Ureter (tissue), 1 donor: ENCODE data around the gene PDGFRA. TPM values are rescaled to one million over a fixed set of nuclear protein-coding genes. Genes with fewer than 3 reads are reported as not detected.

ENCODE experiments used
- DNase-seq: peaks from one replicate; pipeline ENCODE4 v3.0.0-alpha.2; 2020; ENCODE audit warnings: low spot score
- total RNA-seq: library from RNA; stranded (reverse); gene quantifications from one replicate; pipeline ENCODE4 v1.2.4, GENCODE V29; 2023
- donor health status: DM: yes; HTN: yes; CAD: no.

PDGFRA gene
- total RNA-seq, 1 donor from 2014 or later, result 96.5 TPM

DNA sequence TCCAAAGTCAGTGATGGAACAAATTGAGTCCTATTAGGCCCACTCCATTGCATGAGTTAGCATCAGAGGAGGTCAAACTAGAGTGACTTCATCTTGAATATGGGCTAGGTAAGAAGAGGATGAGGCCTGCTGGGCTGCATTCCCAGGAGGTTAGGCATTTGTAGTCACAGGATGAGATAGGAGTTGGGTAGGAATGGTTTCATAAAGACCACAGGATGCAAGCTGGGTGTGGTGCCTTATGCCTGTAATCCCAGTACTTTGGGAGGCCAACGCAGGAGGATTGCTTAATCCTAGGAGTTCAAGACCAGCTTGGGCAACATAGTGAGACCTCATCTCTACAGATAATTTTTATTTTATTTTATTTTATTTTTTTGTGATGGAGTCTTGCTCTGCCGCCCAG is 26.8 kb downstream of the PDGFRA start:
- DNase-seq, result no peak

DNA sequence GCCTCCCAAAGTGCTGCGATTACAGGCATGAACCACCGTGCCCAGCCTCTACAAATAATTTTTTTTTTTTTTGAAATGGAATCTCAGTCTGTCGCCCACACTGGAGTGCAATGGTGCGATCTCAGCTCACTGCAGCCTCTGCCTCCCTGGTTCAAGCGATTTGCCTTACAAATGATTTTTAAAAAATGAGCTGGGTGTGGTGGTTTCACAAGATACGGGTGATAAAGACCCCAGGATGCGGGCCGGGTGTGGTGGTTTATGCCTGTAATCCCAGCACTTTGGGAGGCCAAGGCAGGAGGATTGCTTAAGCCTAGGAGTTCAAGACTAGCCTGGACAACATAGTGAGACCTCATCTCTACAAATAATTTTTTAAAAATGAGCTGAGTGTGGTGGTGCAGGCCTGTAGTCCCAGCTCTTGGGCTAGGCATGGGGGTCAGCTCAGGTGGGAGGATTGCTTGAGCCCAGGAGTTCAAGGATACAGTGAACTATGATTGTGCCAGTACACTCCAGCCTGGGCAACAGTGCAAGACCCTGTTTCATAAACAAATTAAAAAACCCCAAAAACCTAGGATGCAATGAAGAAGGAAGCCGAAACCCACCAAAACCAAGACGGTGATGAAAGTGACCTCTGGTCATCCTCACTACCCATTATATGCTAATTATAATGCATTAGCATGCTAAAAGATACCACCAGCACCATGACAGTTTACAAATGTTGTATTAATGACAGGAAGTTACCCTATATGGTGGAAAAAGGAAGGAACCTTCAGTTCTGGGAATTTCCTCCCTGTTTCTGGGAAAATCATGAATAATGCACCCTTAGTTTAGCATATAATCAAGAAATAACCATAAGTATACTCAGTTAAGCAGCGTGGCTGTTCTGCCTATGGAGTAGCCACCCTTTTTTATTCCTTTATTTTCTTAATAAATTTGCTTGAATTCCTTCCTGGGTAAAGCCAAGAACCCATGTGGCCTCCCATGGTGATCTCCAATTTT is 27.7 kb downstream of the PDGFRA start:
- DNase-seq, result no peak

DNA sequence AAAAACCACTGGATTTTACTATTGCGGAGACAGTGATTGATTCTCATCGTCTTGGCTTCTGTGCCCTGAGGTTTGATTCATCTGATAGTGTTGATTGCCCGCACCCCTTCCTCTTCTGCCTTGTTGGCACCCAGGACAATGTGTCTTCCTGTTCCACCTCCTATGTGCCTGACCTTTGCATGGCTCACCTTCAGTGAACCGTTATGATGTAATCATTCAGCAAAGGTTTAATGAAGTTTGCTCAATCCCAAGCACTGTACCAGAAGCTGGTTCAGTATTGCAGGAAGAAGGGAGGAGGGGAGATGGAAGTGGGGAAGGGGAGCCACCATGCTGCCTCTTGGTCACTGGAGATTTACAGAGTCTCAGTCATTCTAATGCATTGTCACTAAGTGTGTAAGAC is 36.3 kb downstream of the PDGFRA start:
- DNase-seq, result no peak

DNA sequence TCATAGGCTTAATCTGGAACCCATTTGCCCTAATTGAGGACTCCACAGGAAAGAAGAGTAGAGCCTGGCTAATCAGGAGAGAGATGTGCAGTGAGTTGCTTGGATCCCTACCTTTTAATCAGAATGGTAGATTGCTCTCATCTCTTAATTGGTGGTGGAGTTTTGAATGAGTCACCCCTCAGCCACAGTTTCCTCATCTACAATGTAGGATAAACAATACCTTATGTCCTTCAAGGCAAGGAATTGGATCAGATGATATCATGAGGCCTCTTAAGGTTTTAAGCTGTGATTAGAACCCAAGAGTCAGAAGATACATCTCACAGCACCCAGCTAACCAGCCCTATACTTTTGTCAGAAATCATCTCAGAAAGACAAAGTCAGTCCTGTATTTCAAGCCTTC is 39.1 kb downstream of the PDGFRA start:
- DNase-seq, result no peak

DNA sequence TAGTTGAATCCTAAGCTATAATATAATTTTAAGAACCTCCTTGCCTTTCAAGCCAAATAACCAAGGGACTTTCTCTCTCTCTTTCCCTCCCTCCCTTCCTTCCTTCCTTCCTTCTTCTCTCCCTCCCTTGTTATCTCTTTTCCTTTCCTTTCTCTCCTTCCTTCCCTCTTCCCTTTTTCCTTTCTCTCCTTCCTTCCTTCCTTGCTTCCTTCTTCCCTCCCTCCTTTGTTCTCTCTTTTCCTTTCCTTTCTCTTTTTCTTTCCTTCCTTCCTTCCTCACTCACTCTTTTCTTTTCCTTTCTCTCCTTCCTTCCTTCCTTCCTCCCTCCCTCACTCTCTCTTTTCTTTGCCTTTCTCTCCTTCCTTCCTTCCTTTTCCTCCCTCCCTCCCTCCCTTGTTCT is 42.4 kb downstream of the PDGFRA start:
- no peak for DNase-seq

DNA sequence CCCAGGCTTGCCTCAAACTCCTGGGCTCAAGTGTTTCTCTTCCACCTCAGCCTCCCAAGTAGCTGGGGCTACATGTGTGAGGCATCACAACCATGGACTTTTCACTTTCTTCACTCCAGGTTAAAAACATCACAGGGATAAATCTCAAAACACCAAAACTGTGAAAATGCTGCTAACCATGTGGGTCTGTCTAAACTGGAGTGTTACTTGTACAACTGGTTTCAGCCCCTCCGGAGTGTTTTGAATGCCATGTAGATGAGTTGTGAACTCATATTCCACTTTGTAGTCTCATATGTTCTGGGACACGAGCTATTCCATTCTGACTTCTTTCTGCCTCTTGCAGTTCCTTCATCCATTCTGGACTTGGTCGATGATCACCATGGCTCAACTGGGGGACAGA is 43.0 kb downstream of the PDGFRA start:
- DNase-seq, result no peak

DNA sequence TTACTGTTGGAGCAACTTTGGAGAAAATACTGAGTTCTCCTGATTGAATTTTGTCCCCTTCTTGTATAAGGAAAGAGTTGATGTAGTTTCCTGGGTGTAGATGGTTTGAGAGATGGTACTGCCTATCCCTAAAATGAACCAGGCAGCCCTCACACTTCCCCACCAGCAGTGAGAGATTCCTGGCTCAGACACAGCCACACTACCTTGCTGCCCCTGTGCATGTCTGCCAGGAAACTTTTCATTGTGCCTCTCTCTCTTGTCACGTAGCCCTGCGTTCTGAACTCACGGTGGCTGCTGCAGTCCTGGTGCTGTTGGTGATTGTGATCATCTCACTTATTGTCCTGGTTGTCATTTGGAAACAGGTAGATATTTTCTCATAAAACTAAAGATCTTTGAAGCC is 45.2 kb downstream of the PDGFRA start:
- DNase-seq, result no peak

DNA sequence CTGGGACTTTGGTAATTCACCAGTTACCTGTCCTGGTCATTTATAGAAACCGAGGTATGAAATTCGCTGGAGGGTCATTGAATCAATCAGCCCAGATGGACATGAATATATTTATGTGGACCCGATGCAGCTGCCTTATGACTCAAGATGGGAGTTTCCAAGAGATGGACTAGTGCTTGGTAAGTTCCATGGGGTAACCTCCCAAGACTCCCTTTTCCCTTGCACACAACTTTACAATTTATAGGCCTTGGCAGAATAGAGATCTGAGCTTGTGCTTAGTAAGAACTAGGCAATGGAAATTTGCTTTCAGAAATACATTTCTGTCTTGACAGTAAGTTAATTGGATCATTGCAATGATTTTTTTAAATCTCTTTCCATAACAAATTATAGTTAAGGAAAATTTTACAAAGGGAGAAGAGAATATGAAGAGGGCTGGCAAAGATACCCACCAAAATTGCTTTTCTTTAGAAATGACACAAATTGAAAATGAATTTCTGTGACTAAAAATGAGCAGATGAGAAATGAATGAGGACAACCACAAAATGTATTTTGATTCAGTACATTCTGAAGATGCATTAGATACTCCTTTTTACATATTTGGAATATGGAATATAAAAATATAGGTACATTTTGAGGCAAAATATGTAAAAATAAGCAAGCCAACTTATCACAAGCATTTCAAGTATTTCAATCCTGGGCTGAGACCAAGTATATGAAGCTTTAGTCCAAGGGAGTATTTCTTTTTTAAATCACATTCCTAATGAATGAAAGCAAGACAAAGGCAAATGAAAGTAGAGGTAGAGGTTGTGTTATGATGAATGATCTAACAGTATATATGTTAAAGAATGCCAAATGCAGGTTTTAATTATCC is 45.9 kb downstream of the PDGFRA start:
- no peak for DNase-seq

DNA sequence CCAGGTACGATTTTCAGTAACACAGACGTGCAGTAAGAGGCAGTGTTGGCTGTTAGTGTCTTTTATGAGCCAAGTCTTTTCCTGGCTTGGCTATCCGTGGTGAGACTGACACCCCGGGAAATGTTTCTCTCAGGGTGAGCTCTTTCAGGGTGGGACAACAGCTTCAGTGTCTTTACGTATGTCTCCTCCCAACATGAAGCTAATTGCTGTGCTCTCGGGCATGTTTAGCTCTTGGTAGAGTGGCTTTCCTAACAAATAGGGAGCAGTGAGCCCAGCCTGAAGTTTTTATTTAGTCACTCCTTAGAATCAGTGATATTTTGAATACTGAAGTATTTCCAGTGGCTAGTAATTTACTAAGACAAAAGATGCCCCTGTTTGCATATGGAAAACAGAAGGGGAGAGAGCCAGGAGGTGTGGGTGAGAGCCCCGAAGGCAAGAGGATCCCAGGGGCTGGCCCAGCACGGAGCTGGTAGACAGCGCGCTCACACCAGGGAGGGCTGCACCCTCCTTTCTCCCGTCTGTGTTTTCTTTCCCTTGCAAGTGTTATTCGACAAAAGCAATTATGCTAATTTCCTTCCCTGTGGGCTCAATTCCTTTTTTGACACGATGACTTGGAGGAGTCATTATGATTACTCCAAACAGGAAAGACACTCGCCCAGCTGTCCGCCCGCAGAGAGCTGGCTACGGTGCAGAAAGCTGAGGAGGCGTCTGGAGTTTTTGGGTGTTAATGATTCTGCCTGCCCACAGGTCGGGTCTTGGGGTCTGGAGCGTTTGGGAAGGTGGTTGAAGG is 47.7 kb downstream of the PDGFRA start:
- DNase-seq, result no peak

DNA sequence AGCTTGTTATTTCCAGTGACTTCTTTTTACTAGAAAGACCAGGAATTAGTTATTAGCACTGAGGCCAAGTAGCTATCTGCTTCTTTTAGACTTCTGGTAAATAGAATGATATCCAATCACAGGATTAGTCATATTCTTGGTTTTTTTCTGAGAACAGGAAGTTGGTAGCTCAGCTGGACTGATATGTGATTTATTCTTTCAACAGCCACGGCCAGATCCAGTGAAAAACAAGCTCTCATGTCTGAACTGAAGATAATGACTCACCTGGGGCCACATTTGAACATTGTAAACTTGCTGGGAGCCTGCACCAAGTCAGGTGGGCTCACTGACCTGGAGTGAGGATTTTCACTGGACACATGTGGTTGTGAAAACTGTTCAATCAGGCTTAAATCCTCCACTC is 48.6 kb downstream of the PDGFRA start:
- peak; percentile 55 for DNase-seq

DNA sequence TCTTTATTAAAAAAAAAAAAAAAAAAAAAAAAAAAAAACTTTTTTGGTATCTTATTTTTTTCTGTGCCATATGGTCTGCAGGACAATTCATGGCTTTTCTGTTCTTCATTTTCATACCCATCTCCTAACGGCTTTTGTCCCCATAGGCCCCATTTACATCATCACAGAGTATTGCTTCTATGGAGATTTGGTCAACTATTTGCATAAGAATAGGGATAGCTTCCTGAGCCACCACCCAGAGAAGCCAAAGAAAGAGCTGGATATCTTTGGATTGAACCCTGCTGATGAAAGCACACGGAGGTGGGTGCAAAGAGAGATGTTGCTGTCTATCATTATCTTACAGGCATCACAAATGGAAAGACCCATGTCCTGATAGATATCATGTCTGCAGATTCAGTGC is 49.1 kb downstream of the PDGFRA start:
- no peak for DNase-seq

DNA sequence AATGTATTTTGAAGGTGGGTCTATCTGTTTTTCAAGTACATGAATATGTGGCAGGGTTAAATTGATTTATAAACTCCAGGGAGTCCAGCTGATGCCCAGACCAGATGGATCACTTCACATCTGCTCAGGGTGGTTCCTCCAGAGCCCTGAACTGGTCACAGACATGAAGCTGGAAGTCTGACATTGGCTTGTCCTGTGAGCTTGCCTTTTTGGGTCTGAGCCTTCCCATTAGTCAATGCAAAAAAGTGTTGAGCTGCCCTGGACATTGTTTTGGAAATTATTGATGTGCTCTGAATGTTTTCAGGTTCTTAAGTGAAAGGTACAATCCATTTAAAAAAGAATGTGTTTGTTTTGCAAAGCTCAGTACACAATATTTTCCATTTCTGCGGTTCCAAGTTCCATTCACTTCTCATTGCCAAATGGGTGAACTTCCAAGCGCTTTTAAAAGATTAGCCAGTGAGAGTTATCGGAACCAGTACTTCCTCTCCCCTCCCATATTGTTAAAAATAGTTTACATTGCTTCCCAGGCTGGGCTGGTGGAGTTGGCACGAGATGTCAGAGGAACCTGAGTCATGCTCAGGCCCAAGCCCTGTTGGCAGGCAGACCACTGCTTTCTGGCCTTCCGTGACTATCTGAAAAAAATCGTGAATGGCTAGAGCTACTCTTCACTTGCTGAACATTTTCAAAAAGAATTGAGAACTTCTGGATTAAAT is 52.1 kb downstream of the PDGFRA start:
- DNase-seq, result peak; percentile 84

DNA sequence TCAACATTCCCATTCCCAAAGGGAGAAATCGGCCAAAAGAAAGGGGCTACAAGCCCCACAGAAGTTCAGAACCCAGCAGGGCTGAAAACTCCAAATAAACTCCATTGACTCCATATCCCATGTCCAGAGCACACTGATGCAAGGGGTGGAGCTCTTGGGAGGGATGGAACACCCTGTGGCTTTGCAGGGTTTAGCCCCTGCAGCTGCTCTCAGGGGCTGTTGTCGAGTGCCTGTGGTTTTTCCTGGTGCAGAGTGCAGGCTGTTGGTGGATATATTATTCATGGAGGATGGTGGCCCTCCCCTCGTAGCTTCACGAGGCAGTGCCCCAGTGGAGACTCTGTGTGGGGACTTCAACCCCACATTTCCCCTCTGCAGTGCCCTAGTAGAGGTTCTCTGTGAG is 53.7 kb downstream of the PDGFRA start:
- DNase-seq, result no peak

DNA sequence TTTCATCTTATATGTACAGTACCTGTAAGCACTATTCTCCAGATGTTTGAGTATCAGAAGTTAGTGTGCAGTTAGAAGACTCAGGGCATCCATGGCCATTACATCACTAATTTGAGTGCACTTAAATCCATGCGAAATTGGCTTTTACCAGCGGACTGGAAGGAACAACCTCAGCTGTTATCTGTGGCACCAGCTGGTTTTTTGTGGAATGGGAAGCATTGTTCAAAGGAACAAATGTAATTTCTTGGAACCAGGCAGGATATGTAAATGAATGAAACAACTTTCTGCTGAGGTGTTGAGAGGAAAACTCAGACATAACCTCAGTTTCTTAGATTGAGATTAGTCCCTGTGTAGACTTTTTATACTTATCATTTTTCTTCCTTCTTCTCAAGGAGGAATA is 60.2 kb downstream of the PDGFRA start:
- DNase-seq, result no peak

DNA sequence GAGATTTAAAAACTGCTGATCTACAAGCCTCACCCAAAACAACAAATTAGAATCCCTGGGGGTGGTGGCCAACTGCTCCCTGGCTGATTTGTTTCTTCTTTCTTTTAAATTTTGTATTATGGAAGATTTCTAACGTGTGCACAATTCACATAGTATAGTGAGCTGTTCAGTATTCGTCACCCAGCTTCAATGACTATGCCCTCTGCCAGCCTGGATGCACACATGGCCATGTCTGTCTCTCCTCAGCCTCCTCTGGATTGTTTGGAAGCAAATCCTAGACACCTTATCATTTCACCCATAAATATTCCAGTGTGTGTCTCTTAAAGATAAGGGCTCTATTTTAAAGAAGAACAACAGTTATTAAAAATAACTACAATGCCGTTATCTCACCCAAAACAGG is 61.9 kb downstream of the PDGFRA start:
- no peak for DNase-seq

DNA sequence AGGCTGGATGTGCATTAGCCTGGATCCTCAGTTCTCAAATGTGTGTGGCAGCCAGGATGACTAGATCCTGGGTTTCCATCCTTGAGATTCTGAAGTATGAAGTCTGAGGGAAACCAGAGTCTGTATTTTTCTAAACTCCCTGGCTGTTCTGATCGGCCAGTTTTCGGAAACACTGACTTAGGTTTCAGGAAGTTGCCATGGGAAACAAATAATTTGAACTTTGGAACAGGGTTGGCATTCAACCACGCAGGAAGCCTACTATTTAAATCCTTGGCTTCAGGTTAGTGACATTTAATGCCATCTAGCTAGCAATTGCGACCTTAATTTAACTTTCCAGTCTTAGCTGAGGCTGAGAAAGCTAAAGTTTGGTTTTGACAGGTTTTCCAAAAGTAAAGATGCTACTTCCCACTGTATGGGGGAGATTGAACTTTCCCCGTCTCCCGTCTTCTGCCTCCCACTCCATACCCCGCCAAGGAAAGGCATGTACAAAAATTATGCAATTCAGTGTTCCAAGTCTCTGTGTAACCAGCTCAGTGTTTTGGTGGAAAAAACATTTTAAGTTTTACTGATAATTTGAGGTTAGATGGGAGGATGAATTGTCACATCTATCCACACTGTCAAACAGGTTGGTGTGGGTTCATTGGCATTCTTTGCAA is 67.6 kb downstream of the PDGFRA start:
- no peak for DNase-seq

DNA sequence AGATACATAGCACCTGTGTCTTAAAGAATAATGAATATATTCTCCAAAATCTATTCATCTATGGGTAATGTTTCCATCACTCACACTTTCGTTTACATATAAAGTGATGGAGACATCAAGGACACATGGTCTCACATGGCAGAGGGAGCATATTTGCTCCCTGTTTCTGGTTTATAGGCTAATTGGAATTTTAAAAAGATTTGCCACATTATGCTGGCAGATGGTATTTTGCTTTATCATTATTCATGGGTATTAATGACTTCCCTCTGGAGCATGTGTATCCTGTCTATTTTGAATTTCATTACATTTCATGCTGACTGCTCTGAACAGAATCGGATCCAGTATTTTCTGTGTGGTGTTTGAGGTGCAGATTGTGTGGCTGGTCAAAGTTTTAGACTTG is 79.0 kb downstream of the PDGFRA start:
- DNase-seq, result no peak

DNA sequence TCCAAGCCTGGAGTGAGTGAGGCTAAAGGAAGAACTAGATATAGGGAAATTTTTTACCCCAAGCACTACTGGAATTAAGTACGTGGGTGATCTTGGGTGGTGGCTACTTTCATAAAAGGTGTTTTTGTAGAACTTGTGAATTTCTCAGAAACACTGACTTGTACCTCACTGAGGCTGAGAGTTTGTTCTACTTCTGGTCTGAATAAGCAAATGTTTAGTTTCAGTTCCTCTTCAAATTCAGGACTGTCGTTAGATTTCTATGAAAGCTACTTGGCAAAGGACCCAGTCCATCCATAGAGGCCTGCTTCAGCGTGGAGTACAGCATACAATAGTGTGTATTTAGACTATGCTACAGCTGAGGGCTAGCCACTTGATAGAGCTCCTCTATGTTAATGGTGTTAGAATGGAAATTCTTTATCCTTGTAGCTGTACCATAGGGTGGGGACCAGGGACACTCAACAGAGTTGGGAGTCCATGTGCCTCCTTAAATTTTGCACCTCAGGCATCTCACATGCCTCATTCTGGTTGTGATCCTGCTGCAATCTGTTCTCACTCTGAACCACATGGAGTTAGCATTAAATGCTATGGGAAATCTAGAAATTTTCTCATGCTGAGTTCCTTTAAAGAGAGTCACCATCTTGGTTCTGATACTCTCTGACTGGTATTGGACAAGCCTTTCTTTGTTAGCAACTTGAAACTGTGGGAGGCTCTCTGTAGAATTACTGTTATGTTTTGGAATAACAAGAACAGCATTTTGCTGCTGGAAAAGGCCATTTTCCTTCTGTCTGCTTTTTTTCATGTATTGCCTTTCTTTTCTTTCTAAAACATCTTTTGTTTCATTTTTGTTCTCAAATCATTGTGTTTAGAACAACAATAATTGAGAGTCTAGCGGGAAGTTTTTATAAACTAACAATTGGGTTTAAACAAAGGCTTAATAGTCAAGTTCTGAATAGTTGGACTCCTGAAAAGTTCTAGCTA is 86.8 kb downstream of the PDGFRA start:
- DNase-seq, result no peak

DNA sequence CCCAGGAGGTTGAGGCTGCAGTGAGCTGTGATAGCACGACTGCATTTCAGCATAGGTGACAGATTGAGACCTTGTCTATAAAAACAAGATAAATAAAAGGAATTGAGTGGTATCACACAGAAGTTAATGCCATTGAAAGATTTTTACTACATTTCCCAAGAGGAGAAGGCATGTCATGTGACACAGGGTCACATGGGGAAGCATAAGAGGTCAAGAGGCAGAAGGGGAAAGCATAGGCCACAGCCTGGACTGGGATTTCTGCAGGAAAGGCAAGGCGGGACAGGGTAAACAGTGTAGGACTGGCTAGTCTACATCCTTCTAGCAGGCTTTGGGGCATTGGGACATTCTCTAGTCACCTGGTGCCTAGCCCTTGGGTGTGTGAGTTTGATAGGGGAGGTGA is 88.6 kb downstream of the PDGFRA start:
- no peak for DNase-seq

DNA sequence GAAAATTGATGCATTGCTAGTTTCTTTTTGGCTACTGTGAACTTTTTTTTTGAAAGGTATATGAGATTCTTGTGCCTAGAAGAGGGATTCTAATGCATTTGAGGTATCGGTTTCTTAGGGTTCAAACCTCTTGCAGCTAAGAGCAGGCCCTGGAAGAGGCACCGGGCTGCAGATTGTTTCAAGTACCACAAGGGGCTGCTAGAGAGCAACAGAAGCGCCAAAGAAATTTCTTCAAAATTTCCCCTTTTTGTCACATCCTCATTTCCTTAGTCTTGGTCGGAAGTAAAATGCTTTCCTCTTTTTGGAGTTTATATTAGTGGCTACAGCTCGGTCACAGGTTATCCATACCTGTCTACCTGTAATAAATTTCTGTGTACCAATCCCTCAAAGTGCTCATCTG is 89.8 kb downstream of the PDGFRA start:
- DNase-seq, result no peak
